H1 (cell line): Measurements from ENCODE around the gene DHRS2. TPM values are rescaled to one million over a fixed set of nuclear protein-coding genes. Genes with fewer than 3 reads are reported as not detected.

Experiments
- CTCF ChIA-PET: fragments of 300-600 bp; sonication (Branson Sonifier 250); formaldehyde crosslinking; loops from one replicate; lab custom pipeline; 2021; ENCODE audit not compliant: partially characterized antibody; lab: Charles Lee
- POLR2A ChIA-PET: fragments of 300-600 bp; sonication (Branson Sonifier 250); formaldehyde crosslinking; loops from one replicate; lab custom pipeline; 2021; ENCODE audit warnings: inconsistent platforms; ENCODE audit not compliant: partially characterized antibody; lab: Charles Lee
- DNase-seq, 2 experiments: peaks; one replicate each; pipeline versions ENCODE4 v3.0.0 to v3.0.0-alpha.2; 2010 to 2022; ENCODE audit warnings: low spot score in 2 of 2, low read depth in 1 of 2, mixed read lengths in 1 of 2
- FAIRE-seq: peaks from 2 replicates; lab custom pipeline; 2011; peaks lifted over from hg19 to GRCh38; lab: Jason Lieb, UNC
- H2AFZ ChIP-seq: 2 replicates; pipeline ENCODE4 v1.8.1; 2012; ENCODE audit warnings: low read length, inconsistent platforms
- H2AK5ac ChIP-seq: 2 replicates; pipeline ENCODE4 v1.6.1; 2013; ENCODE audit warnings: low read depth, low read length
- H2BK120ac ChIP-seq: replicated peaks from 2 replicates; pipeline ENCODE3; 2013; ENCODE audit warnings: low read depth, low read length, inconsistent platforms
- H2BK12ac ChIP-seq: 2 replicates; pipeline ENCODE4 v1.6.1; 2013; ENCODE audit warnings: low read depth, low read length
- H2BK15ac ChIP-seq: 2 replicates; pipeline ENCODE4 v1.6.1; 2013; ENCODE audit warnings: low read length
- H2BK20ac ChIP-seq: 2 replicates; pipeline ENCODE4 v1.6.1; 2013; ENCODE audit warnings: low read length
- H2BK5ac ChIP-seq: 2 replicates; pipeline ENCODE4 v1.6.1; 2013; ENCODE audit warnings: low read depth, low read length
- H3K14ac ChIP-seq: 2 replicates; pipeline ENCODE4 v1.6.1; 2013; ENCODE audit warnings: inconsistent platforms; ENCODE audit not compliant: insufficient read length
- H3K18ac ChIP-seq: 2 replicates; pipeline ENCODE4 v1.6.1; 2013; ENCODE audit warnings: low read length; ENCODE audit errors: extremely low read depth
- H3K23ac ChIP-seq: 2 replicates; pipeline ENCODE4 v1.6.1; 2013; ENCODE audit warnings: inconsistent platforms; ENCODE audit not compliant: insufficient read length
- H3K23me2 ChIP-seq: 2 replicates; pipeline ENCODE4 v1.6.1; 2013; ENCODE audit warnings: low read depth, low read length
- H3K27ac ChIP-seq: 2 replicates; pipeline ENCODE4 v1.6.1; 2011; ENCODE audit warnings: low read depth, low read length, inconsistent platforms
- H3K27me3 ChIP-seq, 4 experiments: replicated peaks in 1 of 4; 1 replicate in 1 of 4; 2 replicates in 3 of 4; pipeline versions ENCODE4 v1.6.1 to v1.8.1; 2011 to 2013; ENCODE audit warnings: low read length in 3 of 4, mild to moderate bottlenecking in 3 of 4, inconsistent platforms in 2 of 4, mixed read lengths in 2 of 4, moderate library complexity in 1 of 4; ENCODE audit not compliant: control insufficient read depth in 3 of 4, insufficient read depth in 3 of 4; ENCODE audit errors: extremely low read depth in 1 of 4
- H3K36me3 ChIP-seq, 4 experiments: 2 replicates each; pipeline versions ENCODE4 v1.6.1 to v1.8.1; 2011 to 2013; ENCODE audit warnings: mild to moderate bottlenecking in 4 of 4, low read length in 3 of 4, moderate library complexity in 2 of 4, control low read depth in 1 of 4, inconsistent platforms in 1 of 4; ENCODE audit not compliant: insufficient read depth in 4 of 4, control insufficient read depth in 2 of 4
- H3K4ac ChIP-seq: replicated peaks from 2 replicates; pipeline ENCODE3; 2013; ENCODE audit warnings: low read length, low read depth, mixed read lengths, inconsistent platforms; ENCODE audit not compliant: insufficient read length
- H3K4me1 ChIP-seq, 4 experiments: replicated peaks in 1 of 4; 1 replicate in 1 of 4; 2 replicates in 3 of 4; pipeline versions ENCODE4 v1.6.1 to v1.8.1; 2011 to 2013; ENCODE audit warnings: low read length in 3 of 4, inconsistent platforms in 2 of 4, mixed read lengths in 1 of 4; ENCODE audit not compliant: insufficient read depth in 4 of 4, control insufficient read depth in 3 of 4
- H3K4me2 ChIP-seq, 2 experiments: 2 replicates each; pipeline versions ENCODE4 v1.6.1 to v1.8.1; 2011 to 2013; ENCODE audit warnings: low read depth in 2 of 2, low read length in 2 of 2, control low read depth in 1 of 2, inconsistent platforms in 1 of 2, mild to moderate bottlenecking in 1 of 2; ENCODE audit not compliant: insufficient read depth in 1 of 2
- H3K4me3 ChIP-seq, 4 experiments: fragments of 200-600, 300-600 bp in 1 of 4; sonication (generic), shearing (Covaris generic), sonication (Bioruptor Twin) in 1 of 4; 2 replicates each; pipeline versions ENCODE4 v1.5.1 to v1.8.1; 2011 to 2016; ENCODE audit warnings: low read length in 4 of 4, low read depth in 3 of 4, control low read depth in 2 of 4, inconsistent platforms in 2 of 4, mild to moderate bottlenecking in 2 of 4, mixed read lengths in 1 of 4, moderate library complexity in 1 of 4; ENCODE audit not compliant: insufficient read depth in 2 of 4; ENCODE audit errors: extremely low read depth in 1 of 4
- H3K56ac ChIP-seq: replicated peaks from 2 replicates; pipeline ENCODE3; 2013; ENCODE audit warnings: low read depth, mild to moderate bottlenecking, mixed read lengths, low read length, inconsistent platforms; ENCODE audit not compliant: insufficient read length
- H3K79me1 ChIP-seq: 2 replicates; pipeline ENCODE4 v1.6.1; 2013; ENCODE audit warnings: low read depth, low read length, control low read depth
- H3K79me2 ChIP-seq, 2 experiments: 2 replicates each; pipeline versions ENCODE4 v1.6.1 to v1.8.1; 2012 to 2013; ENCODE audit warnings: low read length in 2 of 2, mild to moderate bottlenecking in 2 of 2, inconsistent platforms in 1 of 2; ENCODE audit not compliant: insufficient read depth in 2 of 2, control insufficient read depth in 1 of 2
- H3K9ac ChIP-seq, 4 experiments: replicated peaks in 1 of 4; 1 replicate in 1 of 4; 2 replicates in 3 of 4; pipeline versions ENCODE4 v1.6.1 to v1.8.1; 2011 to 2013; ENCODE audit warnings: low read depth in 3 of 4, low read length in 3 of 4, control low read depth in 2 of 4, mild to moderate bottlenecking in 2 of 4, moderate library complexity in 2 of 4, inconsistent platforms in 1 of 4; ENCODE audit errors: extremely low read depth in 1 of 4
- H3K9me3 ChIP-seq, 2 experiments: 2 replicates each; pipeline versions ENCODE4 v1.6.1 to v1.8.1; 2012 to 2013; ENCODE audit warnings: mild to moderate bottlenecking in 2 of 2, moderate library complexity in 2 of 2, control low read depth in 1 of 2, inconsistent platforms in 1 of 2, low read depth in 1 of 2, low read length in 1 of 2, mixed read lengths in 1 of 2; ENCODE audit not compliant: insufficient read depth in 2 of 2
- H4K20me1 ChIP-seq, 2 experiments: replicated peaks in 1 of 2; 2 replicates each; pipeline versions ENCODE3 to v1.8.1; 2011 to 2013; ENCODE audit warnings: inconsistent platforms in 2 of 2, low read length in 2 of 2, mild to moderate bottlenecking in 1 of 2; ENCODE audit not compliant: insufficient read depth in 2 of 2, control insufficient read depth in 1 of 2
- H4K5ac ChIP-seq: 2 replicates; pipeline ENCODE4 v1.6.1; 2013; ENCODE audit warnings: low read length, low read depth, mixed read lengths, inconsistent platforms; ENCODE audit not compliant: insufficient read length
- H4K8ac ChIP-seq: 2 replicates; pipeline ENCODE4 v1.8.0; 2013; ENCODE audit warnings: mild to moderate bottlenecking, moderate library complexity, low read length, inconsistent platforms; ENCODE audit not compliant: insufficient read depth; ENCODE audit errors: extremely low read depth
- H4K91ac ChIP-seq: replicated peaks from 2 replicates; pipeline ENCODE3; 2013; ENCODE audit warnings: low read length, mixed read lengths, inconsistent platforms; ENCODE audit not compliant: insufficient read length
- RFX5 ChIP-seq: IDR thresholded peaks from 2 replicates; pipeline ENCODE4 v1.6.1; 2011; ENCODE audit warnings: low read depth, low read length, improper control_type of control experiment, borderline replicate concordance
- TBP ChIP-seq: IDR thresholded peaks from 2 replicates; pipeline ENCODE4 v1.6.1; 2011; ENCODE audit warnings: low read depth, low read length, improper control_type of control experiment
- WGBS, 2 experiments: shearing (Covaris generic) in 1 of 2; methylation state at CpG; one replicate each; pipeline versions ENCODE4 v1.1.6 to v1.1.7; 2013 to 2015; ENCODE audit warnings: low lambda C conversion rate in 2 of 2, mixed read lengths in 2 of 2, inconsistent platforms in 1 of 2, low coverage in 1 of 2, missing lambda C conversion rate in 1 of 2; ENCODE audit not compliant: insufficient replicate concordance in 2 of 2, insufficient coverage in 1 of 2, insufficient read length in 1 of 2; ENCODE audit errors: extremely low coverage in 1 of 2, missing lambda C conversion rate in 1 of 2; 5-methylcytosine and 5-hydroxymethylcytosine counted together
- polyA plus RNA-seq, 7 experiments: library from polyadenylated mRNA; depleted of rRNA in 3 of 7; stranded (reverse) in 5 of 7; unstranded in 2 of 7; fragments of >200 nt in 5 of 7; fragments of 200-250 nt in 2 of 7; gene quantifications; 1 replicate in 5 of 7; 2 replicates in 1 of 7; 4 replicates in 1 of 7; pipeline versions ENCODE4 v1.2.1 to v1.2.3, GENCODE V29; 2011 to 2013; ENCODE audit warnings: missing spikeins in 2 of 7, mixed read lengths in 2 of 7
- total RNA-seq: library from RNA; stranded (reverse); fragmentation: NEBNext Ultra II Directional; extraction: Animal tissue kit (Norgen Biotek cat#: 25700); gene quantifications from 2 replicates; pipeline ENCODE4 v1.2.1, GENCODE V29; 2021

The DHRS2 gene
- total and polyA plus RNA-seq, 2 of the 8 experiments (the other 6 are each of a cell fraction or from before 2014, with no cell fraction given): 1.1 to 3.5 TPM

DNA sequence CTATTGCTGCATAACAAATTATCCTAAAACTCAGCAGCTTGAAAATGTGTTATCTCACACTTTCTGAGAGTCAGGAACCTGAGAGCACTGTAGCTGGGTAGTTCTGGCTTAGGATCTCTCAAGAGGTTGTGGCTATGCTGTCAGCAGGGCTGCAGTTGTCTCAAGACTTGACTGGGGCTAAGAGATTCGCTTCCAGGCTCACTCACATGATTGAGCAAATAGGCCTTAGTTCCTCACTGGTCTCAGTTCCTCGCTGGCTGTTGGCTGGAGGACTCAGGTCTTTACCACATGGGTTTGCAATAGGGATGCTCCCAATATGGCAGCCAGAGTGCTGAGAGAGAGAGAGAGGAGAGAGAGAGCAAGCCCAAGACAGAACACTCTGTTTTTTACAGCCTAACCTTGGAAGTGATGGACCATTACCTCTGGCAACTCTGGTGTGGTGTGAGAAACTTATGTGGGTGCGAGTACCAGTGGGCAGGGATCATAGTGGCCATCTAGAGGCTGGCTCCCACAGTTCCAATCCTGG, 15.9 kb upstream of the DHRS2 start:
- POLR2A ChIA-PET: no interaction called here

More for the DNA sequence above, 15.9 kb upstream of the DHRS2 start:
- Histone ChIP-seq H3K36me3 (no peaks in the 10 kb centered on the region), H2BK20ac (no peak overlapping the region), H3K4ac (no peak overlapping the region), H2BK120ac (no peak overlapping the region), H3K27ac (no peak overlapping the region), H4K20me1 (no peaks in the 10 kb centered on the region), H2BK15ac (no peak overlapping the region), H3K23ac (no peak overlapping the region), H3K4me2 (no peak overlapping the region), H3K14ac (no peak overlapping the region), H4K91ac (no peak overlapping the region), H3K79me1 (no peaks in the 10 kb centered on the region), H2AK5ac (no peak overlapping the region), H2BK12ac (no peak overlapping the region), H3K9me3 (peaks cover 25 to 35% of the 10 kb centered on the region in 2 experiments), H2AFZ (no peak overlapping the region), H3K56ac (no peak overlapping the region), H2BK5ac (no peak overlapping the region), H4K8ac (no peak overlapping the region), H3K27me3 (no peaks in the 10 kb centered on the region), H3K79me2 (no peaks in the 10 kb centered on the region), H3K4me1 (no peaks in the 10 kb centered on the region), H3K4me3 (no peak overlapping the region), H3K9ac (no peak overlapping the region), H3K18ac (no peak overlapping the region), H4K5ac (no peak overlapping the region), H3K23me2 (no peaks in the 10 kb centered on the region)
- 73% methylated on average over 3 of the region's 3 CpGs; no CpG with 5 or more reads in 1 of the 2 experiments for WGBS, 2 experiments
- FAIRE-seq: no peak
- no peak for DNase-seq
- CTCF ChIA-PET: interaction anchor here (0.6 to 6.5 kb wide), 2 partner anchors 12 to 291 kb away, joined by 3 to 36 read pairs; no protein-coding TSS in a partner anchor
- TF ChIP-seq TBP (no peak), RFX5 (no peak)
